ENCODE data around the gene UBE2C. TPM values are rescaled to one million over a fixed set of nuclear protein-coding genes. Genes with fewer than 3 reads are reported as not detected.

The UBE2C gene
- total RNA-seq, 4 donors from 2014 or later: 0.45 to 5.8 (median 2.6) TPM; not detected in 1

- intact Hi-C loops (cut with DNase I): loop anchor here (10.0 kb wide), 1 partner anchor 121 kb away; the partner anchor contains the start of gene PCIF1
- Histone ChIP-seq H3K4me1 (peaks cover 4 to 5% of the 10 kb centered on the region in 2 donors), H3K9me3 (no peaks in the 10 kb centered on the region), H3K27me3 (no peaks in the 10 kb centered on the region), H3K27ac (no peak overlapping the region), H3K4me3 (replicated peaks in 1 of 3) (no peak overlapping the region), H3K36me3 (peaks cover 18 to 26% of the 10 kb centered on the region in 2 donors)
- TF ChIP-seq POLR2A (IDR thresholded peaks at IDR 0.05) (no peak), CTCF (IDR thresholded peaks at IDR 0.05) (no peak)
- no peak for DNase-seq
- 58 to 64% methylated on average over 7 of the region's 7 CpGs for WGBS, 2 donors
Observed at GRCh38 chr20:45813489-45813888, 1.0 kb downstream of the UBE2C start.

- Histone ChIP-seq H3K36me3 (peaks cover 9 to 19% of the 10 kb centered on the region in 2 donors), H3K9me3 (no peaks in the 10 kb centered on the region), H3K4me1 (peaks cover 4 to 5% of the 10 kb centered on the region in 2 donors), H3K27me3 (no peaks in the 10 kb centered on the region), H3K4me3 (replicated peaks in 1 of 3) (no peak overlapping the region), H3K27ac (no peak overlapping the region)
- 87 to 90% methylated on average over 3 of the region's 3 CpGs for WGBS, 2 donors
- intact Hi-C loops (cut with DNase I): loop anchor here (10.0 kb wide), 1 partner anchor 120 kb away; the partner anchor contains the start of gene PCIF1
- no peak for TF ChIP-seq CTCF (IDR thresholded peaks at IDR 0.05)
- TF ChIP-seq POLR2A (IDR thresholded peaks at IDR 0.05): no peak
- DNase-seq: no peak
Observed at GRCh38 chr20:45814314-45814713, 1.9 kb downstream of the UBE2C start.

GRCh38 chr20:45816951-45817350 is 4.5 kb downstream of the UBE2C start:
- TF ChIP-seq CTCF (IDR thresholded peaks at IDR 0.05): no peak
- H3K9me3 ChIP-seq: no peaks in the 10 kb centered on the region
- H3K27me3 ChIP-seq: no peaks in the 10 kb centered on the region
- no peaks in the 10 kb centered on the region for H3K36me3 ChIP-seq
- DNase-seq: no peak
- no peak overlapping the region for H3K27ac ChIP-seq
- intact Hi-C loops (cut with DNase I): loop anchor here (10.0 kb wide), 1 partner anchor 118 kb away; the partner anchor contains the start of gene PCIF1
- no peak overlapping the region for H3K4me3 ChIP-seq (replicated peaks in 1 of 3)
- 93 to 94% methylated on average over 3 of the region's 3 CpGs for WGBS, 2 donors
- peaks cover 4 to 5% of the 10 kb centered on the region in 2 donors for H3K4me1 ChIP-seq

GRCh38 chr20:45817376-45818194 is 5.1 kb downstream of the UBE2C start:
- no peak for DNase-seq
- H3K27ac ChIP-seq: no peak overlapping the region

More at GRCh38 chr20:45817376-45818194, 5.1 kb downstream of the UBE2C start:
- no peaks in the 10 kb centered on the region for H3K9me3 ChIP-seq
- H3K36me3 ChIP-seq: no peaks in the 10 kb centered on the region
- TF ChIP-seq CTCF (IDR thresholded peaks at IDR 0.05) (no peak), POLR2A (IDR thresholded peaks at IDR 0.05) (no peak)
- no peaks in the 10 kb centered on the region for H3K27me3 ChIP-seq
- no peak overlapping the region for H3K4me3 ChIP-seq (replicated peaks in 1 of 3)
- WGBS, 2 donors: 71% methylated on average over 7 to 8 of the region's 9 CpGs
- H3K4me1 ChIP-seq: peaks cover 3 to 6% of the 10 kb centered on the region in 2 donors
- intact Hi-C loops (cut with DNase I): loop anchor here (10.0 kb wide), 1 partner anchor 117 kb away; the partner anchor contains the start of gene PCIF1

Measured in thyroid gland (tissue), 4 donors.